HEK293 (cell line): ENCODE data around the gene CNTLN.
"Not testable (repeated sequence)": the region's sequence is repeated elsewhere in the genome, so short reads cannot be mapped to it uniquely, and the experiment has no call there.

ENCODE experiments used
- CTCF ChIA-PET: fragments of 350-600 bp; formaldehyde crosslinking; extraction: SDS; loops from one replicate; lab custom pipeline; 2021; ENCODE audit warnings: antibody characterized with exemption; lab: Yijun Ruan, JAX
- POLR2A ChIA-PET: fragments of 300-600 bp; formaldehyde crosslinking; extraction: SDS; loops from one replicate; lab custom pipeline; 2020; ENCODE audit warnings: antibody characterized with exemption, inconsistent platforms; lab: Yijun Ruan, JAX
- H3K27ac ChIP-seq: fragments of 200-500 bp; sonication (Bioruptor generic); 2 replicates; pipeline ENCODE4 v1.5.1; 2014; ENCODE audit warnings: low read depth, low read length, control low read depth, inconsistent platforms; ENCODE audit errors: extremely low read depth
- H3K36me3 ChIP-seq, 2 experiments: fragments of 200-500 bp in 1 of 2; sonication (Bioruptor generic) in 1 of 2; 1 replicate in 1 of 2; 2 replicates in 1 of 2; pipeline ENCODE4 v1.5.1; 2014 to 2017; ENCODE audit warnings: inconsistent platforms in 2 of 2, low read length in 2 of 2; ENCODE audit not compliant: control insufficient read depth in 2 of 2, insufficient read depth in 1 of 2
- H3K4me1 ChIP-seq: fragments of 200-500 bp; sonication (Bioruptor generic); 2 replicates; pipeline ENCODE4 v1.5.1; 2014; ENCODE audit warnings: mild to moderate bottlenecking, low read length, inconsistent platforms; ENCODE audit not compliant: control insufficient read depth, insufficient read depth
- H3K4me3 ChIP-seq: 2 replicates; pipeline ENCODE4 v1.5.1; 2011; ENCODE audit warnings: low read depth, mild to moderate bottlenecking, control low read depth, low read length, moderate library complexity
- H3K9me3 ChIP-seq: fragments of 200-500 bp; sonication (Bioruptor generic); 2 replicates; pipeline ENCODE4 v1.5.1; 2014; ENCODE audit warnings: low read depth, low read length, inconsistent platforms; ENCODE audit not compliant: control insufficient read depth, insufficient read depth
- RBAK ChIP-seq: fragments of 450-650 bp; formaldehyde crosslinking; IDR thresholded peaks from 2 replicates; pipeline ENCODE4 v1.5.1; 2016; ENCODE audit warnings: missing biosample characterization, missing genetic modification characterization
- REST ChIP-seq: fragments of 450-650 bp; formaldehyde crosslinking; IDR thresholded peaks from 2 replicates; pipeline ENCODE4 v1.5.1; 2016; ENCODE audit warnings: missing biosample characterization, missing genetic modification characterization
- SP2 ChIP-seq: fragments of 450-650 bp; formaldehyde crosslinking; IDR thresholded peaks from 2 replicates; pipeline ENCODE4 v1.5.1; 2016; ENCODE audit warnings: missing biosample characterization, missing genetic modification characterization
- ZBTB17 ChIP-seq: fragments of 450-650 bp; formaldehyde crosslinking; IDR thresholded peaks from 2 replicates; pipeline ENCODE4 v1.5.1; 2016; ENCODE audit warnings: missing biosample characterization, missing genetic modification characterization
- ZFP69B ChIP-seq: fragments of 450-650 bp; formaldehyde crosslinking; IDR thresholded peaks from 2 replicates; pipeline ENCODE4 v1.5.1; 2016; ENCODE audit warnings: missing biosample characterization, missing genetic modification characterization
- ZNF16 ChIP-seq: fragments of 450-650 bp; formaldehyde crosslinking; IDR thresholded peaks from 2 replicates; pipeline ENCODE4 v1.5.1; 2016; ENCODE audit warnings: low read depth, missing biosample characterization, missing genetic modification characterization
- ZNF18 ChIP-seq: fragments of 450-650 bp; formaldehyde crosslinking; IDR thresholded peaks from 2 replicates; pipeline ENCODE4 v1.5.1; 2016; ENCODE audit warnings: missing biosample characterization, missing genetic modification characterization
- ZNF19 ChIP-seq: fragments of 450-650 bp; formaldehyde crosslinking; IDR thresholded peaks from 2 replicates; pipeline ENCODE4; 2016; ENCODE audit warnings: missing biosample characterization, missing genetic modification characterization, low read depth
- ZNF341 ChIP-seq: fragments of 450-650 bp; formaldehyde crosslinking; IDR thresholded peaks from 2 replicates; pipeline ENCODE4; 2016; ENCODE audit warnings: low read depth, missing biosample characterization, missing genetic modification characterization
- ZNF362 ChIP-seq: fragments of 450-650 bp; formaldehyde crosslinking; IDR thresholded peaks from 2 replicates; pipeline ENCODE4 v1.5.1; 2016; ENCODE audit warnings: missing biosample characterization, missing genetic modification characterization
- ZNF433 ChIP-seq: fragments of 450-650 bp; formaldehyde crosslinking; IDR thresholded peaks from 2 replicates; pipeline ENCODE4 v1.5.1; 2016; ENCODE audit warnings: missing biosample characterization, missing genetic modification characterization, low read depth
- ZNF670 ChIP-seq: fragments of 450-650 bp; formaldehyde crosslinking; IDR thresholded peaks from 2 replicates; pipeline ENCODE4 v1.5.1; 2016; ENCODE audit warnings: missing biosample characterization, missing genetic modification characterization, low read depth
- ZSCAN16 ChIP-seq: fragments of 450-650 bp; formaldehyde crosslinking; IDR thresholded peaks from 2 replicates; pipeline ENCODE4 v1.5.1; 2016; ENCODE audit warnings: missing biosample characterization, missing genetic modification characterization
- ZXDB ChIP-seq: fragments of 450-650 bp; formaldehyde crosslinking; IDR thresholded peaks from 2 replicates; pipeline ENCODE4 v1.5.1; 2016; ENCODE audit warnings: missing biosample characterization, missing genetic modification characterization

Gene CNTLN

GRCh38 chr9:17339156-17339555 lies 204.3 kb downstream of the CNTLN start:
- no peaks in the 10 kb centered on the region for H3K9me3 ChIP-seq
- ChIA-PET CTCF (interaction anchor here (0.6 to 1.1 kb wide), 2 partner anchors 221 to 1996 kb away, joined by 3 read pairs; no protein-coding TSS in a partner anchor), POLR2A (no interaction called here)
- H3K27ac ChIP-seq, result no peak overlapping the region
- no peak overlapping the region for H3K4me3 ChIP-seq
- no peaks in the 10 kb centered on the region for H3K4me1 ChIP-seq
- TF ChIP-seq RBAK (tag by site-specific recombination) (no peak), ZBTB17 (no peak), ZNF341 (no peak), SP2 (tag by site-specific recombination) (no peak)
- H3K36me3 ChIP-seq, result peaks cover 0 to 20% of the 10 kb centered on the region in 2 experiments; a peak in 1 of 3 replicates

- Histone ChIP-seq H3K9me3 (no peaks in the 10 kb centered on the region), H3K4me1 (no peaks in the 10 kb centered on the region), H3K27ac (no peak overlapping the region), H3K4me3 (no peak overlapping the region)
- ChIA-PET CTCF (interaction anchor here (0.5 to 0.7 kb wide), 3 partner anchors 10 to 157 kb away, joined by 3 read pairs; no protein-coding TSS in a partner anchor), POLR2A (no interaction called here)
- no peak for TF ChIP-seq ZSCAN16 (tag by site-specific recombination)
- no peak for TF ChIP-seq ZNF18
- no peak for TF ChIP-seq ZNF19 (tag by site-specific recombination)
- TF ChIP-seq ZNF670, result no peak
- no peak for TF ChIP-seq SP2 (tag by site-specific recombination)
- peak; percentile 43; the same call in 1 of the 2 replicates for TF ChIP-seq REST
- no peak for TF ChIP-seq ZXDB (tag by site-specific recombination)
- TF ChIP-seq, all 188 proteins: peak for 1
- peaks cover 0 to 30% of the 10 kb centered on the region in 2 experiments; a peak in 1 of 3 replicates for H3K36me3 ChIP-seq
Observed at GRCh38 chr9:17342696-17343095, 207.9 kb downstream of the CNTLN start.

- Histone ChIP-seq H3K36me3 (peaks cover 0 to 13% of the 10 kb centered on the region in 2 experiments; a peak in 1 of 3 replicates), H3K4me3 (no peak overlapping the region), H3K9me3 (no peaks in the 10 kb centered on the region), H3K27ac (no peak overlapping the region), H3K4me1 (no peaks in the 10 kb centered on the region)
- no peak for TF ChIP-seq ZNF433 (tag by site-specific recombination)
- no peak for TF ChIP-seq ZFP69B
- TF ChIP-seq ZNF16, result no peak
- TF ChIP-seq ZNF362 (tag by site-specific recombination), result no peak
- POLR2A ChIA-PET, result no interaction called here
- CTCF ChIA-PET, result no interaction called here
Observed at GRCh38 chr9:17349831-17350230, 215.0 kb downstream of the CNTLN start.

- CTCF ChIA-PET, H3K36me3 ChIP-seq, H3K9me3 ChIP-seq, H3K4me3 ChIP-seq, H3K27ac ChIP-seq, H3K4me1 ChIP-seq, POLR2A ChIA-PET: not testable (repeated sequence)
Observed at GRCh38 chr9:17354006-17354405, 219.2 kb downstream of the CNTLN start.
